Activated naive CD4-positive, alpha-beta T cell treated with anti-CD3 and anti-CD28 coated beads for 36 hours (primary cell): ENCODE measurements around the gene NAV2. TPM values are rescaled to one million over a fixed set of nuclear protein-coding genes. Genes with fewer than 3 reads are reported as not detected.

Source experiments
- CTCF ChIA-PET: fragments of 350-600 bp; sonication (Branson Sonifier 250); formaldehyde crosslinking; loops from one replicate; lab custom pipeline; 2021; ENCODE audit warnings: antibody characterized with exemption; lab: Charles Lee
- DNase-seq: peaks from one replicate; pipeline ENCODE4 v3.0.0-alpha.2; 2020
- H3K27ac Mint-ChIP-seq: one replicate; pipeline ENCODE4 v1.8.0; 2021; ENCODE audit warnings: mild to moderate bottlenecking, mixed read lengths
- H3K27me3 Mint-ChIP-seq: one replicate; pipeline ENCODE4 v1.8.0; 2021; ENCODE audit warnings: low read depth, mixed read lengths
- H3K36me3 Mint-ChIP-seq: one replicate; pipeline ENCODE4 v1.8.0; 2021; ENCODE audit warnings: low read depth, mixed read lengths
- H3K4me1 Mint-ChIP-seq: one replicate; pipeline ENCODE4 v1.8.0; 2021; ENCODE audit warnings: low read depth, mixed read lengths
- H3K4me3 Mint-ChIP-seq: one replicate; pipeline ENCODE4 v1.8.0; 2021; ENCODE audit warnings: mild to moderate bottlenecking, moderate library complexity, mixed read lengths
- H3K9me3 Mint-ChIP-seq: one replicate; pipeline ENCODE4 v1.8.0; 2021; ENCODE audit warnings: mixed read lengths
- intact Hi-C: fragments of 100-400 bp; cut with micrococcal nuclease; formaldehyde crosslinking; loops from one replicate; pipeline ENCODE4 v1.15.1; 2023
- total RNA-seq, 2 experiments: library from RNA; stranded (reverse); gene quantifications; one replicate each; pipeline ENCODE4 v1.2.3, GENCODE V29; 2021

Gene NAV2
- total RNA-seq, 2 experiments from 2014 or later = 0.20 to 0.41 TPM

DNA sequence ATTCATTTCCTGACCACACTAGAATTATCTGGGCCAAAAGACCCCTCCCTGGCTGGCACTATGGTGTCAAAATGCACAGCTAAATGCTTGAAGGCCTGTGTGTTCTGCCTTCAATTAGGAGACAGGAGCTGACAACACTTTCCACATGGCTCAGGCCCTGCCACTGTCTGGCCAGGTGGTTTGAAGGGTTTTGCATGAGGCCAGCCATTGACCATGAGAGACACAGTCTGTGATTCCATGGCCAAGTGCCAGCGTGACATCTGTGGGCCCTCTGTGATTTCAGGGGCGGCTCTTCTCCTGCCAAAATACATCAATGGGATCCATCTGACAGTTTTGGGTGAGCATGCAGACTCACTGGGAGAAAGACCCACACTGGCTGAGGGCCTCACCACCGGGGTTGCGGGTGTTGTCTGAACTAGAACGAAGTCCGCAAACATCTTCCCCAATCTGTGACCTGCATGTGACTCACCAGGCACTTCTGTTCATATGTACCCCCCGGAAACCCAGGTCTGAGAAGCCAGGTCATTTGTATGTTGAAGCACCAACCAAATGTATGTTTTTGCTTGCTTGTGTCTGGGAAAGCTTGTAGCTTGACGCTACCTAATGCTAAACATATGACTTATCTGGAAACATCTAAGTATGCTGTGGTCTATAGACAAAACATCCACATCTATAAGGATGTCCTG is 20.7 kb upstream of the NAV2 start:
- peaks cover 2% of the 10 kb centered on the region for H3K27me3 Mint-ChIP-seq

DNA sequence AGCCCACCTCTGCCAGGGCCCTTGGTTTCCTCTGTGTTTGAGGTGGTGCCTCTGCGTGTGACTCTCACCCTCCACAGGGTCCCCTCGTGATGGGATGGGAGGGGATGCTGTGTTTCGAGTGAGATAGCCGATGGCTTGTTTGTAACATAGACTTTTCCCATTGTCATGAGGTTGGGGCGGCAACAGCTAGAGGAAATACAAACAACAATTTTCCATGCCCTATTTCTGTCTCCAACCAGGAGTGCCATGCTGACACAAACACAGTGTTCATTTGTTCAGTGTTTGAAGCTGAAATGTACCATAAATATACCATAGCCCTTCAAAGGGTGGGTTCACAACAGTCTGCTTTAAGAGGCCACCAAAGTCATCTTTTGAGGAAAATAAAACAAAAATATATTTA is 19.5 kb upstream of the NAV2 start:
- Mint-ChIP-seq H3K9me3 (no peaks in the 10 kb centered on the region), H3K4me1 (no peaks in the 10 kb centered on the region), H3K36me3 (no peaks in the 10 kb centered on the region), H3K4me3 (no peak overlapping the region), H3K27me3 (peaks cover 3% of the 10 kb centered on the region), H3K27ac (no peak overlapping the region)
- intact Hi-C loops = no loop called here
- CTCF ChIA-PET = interaction anchor here (0.6 kb wide), 1 partner anchor 20 kb away, joined by 3 read pairs; no protein-coding TSS in a partner anchor
- no peak for DNase-seq

More for the DNA sequence above, 20.7 kb upstream of the NAV2 start:
- Mint-ChIP-seq H3K36me3 (no peaks in the 10 kb centered on the region), H3K4me1 (no peaks in the 10 kb centered on the region), H3K9me3 (no peaks in the 10 kb centered on the region), H3K4me3 (no peak overlapping the region), H3K27ac (no peak overlapping the region)
- CTCF ChIA-PET = no interaction called here
- no peak for DNase-seq
- intact Hi-C loops = no loop called here

DNA sequence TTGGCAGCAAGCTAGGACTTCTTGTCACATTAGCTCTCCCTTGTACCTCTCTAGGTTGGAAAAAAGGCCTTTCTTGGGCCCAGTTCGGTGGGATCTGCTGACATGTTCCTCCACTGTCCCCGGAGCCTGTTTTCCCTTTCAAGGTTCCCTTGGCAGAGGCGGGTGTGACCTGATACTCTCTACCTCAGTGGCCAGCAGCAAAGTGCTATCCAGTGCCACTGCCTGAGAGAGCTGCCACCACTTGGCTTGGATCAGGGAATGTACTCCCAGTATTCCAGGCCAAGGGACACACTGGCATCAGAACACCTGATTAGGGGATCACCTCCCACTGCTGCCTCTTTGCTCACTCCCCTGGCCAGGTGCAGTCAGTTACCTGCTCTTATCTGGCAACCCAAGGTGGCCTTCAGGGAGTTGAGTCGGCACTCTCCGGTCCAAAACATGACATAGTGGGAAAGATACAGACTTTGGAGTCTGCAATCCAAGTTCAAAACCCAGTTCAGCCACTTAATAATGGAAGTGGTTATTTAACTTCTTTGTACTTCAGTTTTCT is 17.8 kb upstream of the NAV2 start:
- Mint-ChIP-seq H3K9me3 (no peaks in the 10 kb centered on the region), H3K27me3 (peaks cover 5% of the 10 kb centered on the region)
- CTCF ChIA-PET = interaction anchor here (0.7 kb wide), 1 partner anchor 38 kb away, joined by 3 read pairs; no protein-coding TSS in a partner anchor

DNA sequence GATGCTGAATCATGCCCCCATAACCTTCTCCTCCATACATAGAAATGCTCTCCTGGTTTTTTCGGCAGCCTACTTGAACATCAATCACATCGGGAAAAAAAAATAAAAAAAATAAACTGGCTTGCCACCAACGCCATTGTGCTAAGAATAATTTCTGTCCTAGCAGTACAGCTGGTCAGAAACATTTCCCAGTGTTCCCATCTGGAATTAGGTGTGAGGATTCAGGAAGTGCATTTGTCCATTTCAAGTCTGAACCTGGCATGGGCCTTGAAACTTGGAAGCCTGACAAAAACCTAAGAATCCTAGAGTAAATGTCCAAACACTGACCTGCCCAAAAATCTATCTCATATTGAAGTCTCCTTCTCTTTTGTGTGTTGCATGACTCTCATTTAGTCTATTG is 16.6 kb upstream of the NAV2 start:
- Mint-ChIP-seq H3K4me3 (no peak overlapping the region), H3K36me3 (no peaks in the 10 kb centered on the region), H3K27ac (no peak overlapping the region), H3K27me3 (peaks cover 8% of the 10 kb centered on the region), H3K4me1 (no peaks in the 10 kb centered on the region), H3K9me3 (no peaks in the 10 kb centered on the region)
- CTCF ChIA-PET = no interaction called here
- no peak for DNase-seq
- intact Hi-C loops = no loop called here

More for the DNA sequence above, 17.8 kb upstream of the NAV2 start:
- Mint-ChIP-seq H3K4me3 (no peak overlapping the region), H3K27ac (no peak overlapping the region), H3K4me1 (no peaks in the 10 kb centered on the region), H3K36me3 (no peaks in the 10 kb centered on the region)
- DNase-seq = no peak
- intact Hi-C loops = no loop called here

DNA sequence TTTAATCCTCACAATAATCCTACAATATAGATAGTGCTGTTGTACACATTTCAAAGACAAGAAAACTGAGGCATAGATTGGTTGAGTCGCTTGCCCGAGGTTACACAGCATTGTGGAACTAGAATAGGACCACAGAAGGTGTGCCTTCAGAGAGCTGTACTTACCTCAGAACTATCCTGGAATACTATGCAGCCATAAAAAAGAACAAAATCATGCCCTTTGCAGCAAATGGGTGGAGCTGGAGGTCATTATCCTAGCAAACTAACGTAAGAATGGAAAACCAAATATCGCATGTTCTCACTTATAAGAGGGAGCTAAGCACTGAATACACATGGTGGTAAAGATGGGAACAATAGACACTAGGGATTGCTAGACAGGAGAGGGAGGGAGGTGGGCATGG is 15.7 kb upstream of the NAV2 start:
- H3K27me3 Mint-ChIP-seq = peaks cover 8% of the 10 kb centered on the region
- no peaks in the 10 kb centered on the region for H3K9me3 Mint-ChIP-seq
- H3K27ac Mint-ChIP-seq = no peak overlapping the region
- H3K4me3 Mint-ChIP-seq = no peak overlapping the region
- CTCF ChIA-PET = interaction anchor here (0.6 kb wide), 2 partner anchors 22 to 713 kb away, joined by 3 to 4 read pairs; no protein-coding TSS in a partner anchor
- H3K4me1 Mint-ChIP-seq = no peaks in the 10 kb centered on the region
- intact Hi-C loops = no loop called here
- DNase-seq = no peak
- H3K36me3 Mint-ChIP-seq = no peaks in the 10 kb centered on the region

DNA sequence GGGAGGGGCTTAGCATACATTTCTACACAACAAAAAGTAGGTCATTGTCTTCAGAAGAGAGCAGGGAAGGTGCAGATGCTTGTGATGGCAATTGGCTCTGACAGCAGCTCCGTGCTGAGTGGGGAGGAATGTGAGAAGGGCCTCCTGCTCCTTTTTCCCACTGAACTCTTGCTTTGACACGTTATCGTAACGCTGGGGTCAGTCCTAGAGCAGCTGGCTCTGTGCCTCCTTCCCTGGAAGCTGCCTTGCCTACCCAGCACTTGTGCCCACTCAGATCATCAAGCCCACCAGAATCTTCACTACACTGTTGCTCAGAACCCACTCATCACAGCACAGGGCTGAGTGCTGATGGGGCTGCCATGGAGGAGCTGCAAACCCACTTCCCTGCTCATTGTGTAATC is 14.9 kb upstream of the NAV2 start:
- H3K27me3 Mint-ChIP-seq = peaks cover 8% of the 10 kb centered on the region
- DNase-seq = no peak
- CTCF ChIA-PET = no interaction called here
- H3K27ac Mint-ChIP-seq = no peak overlapping the region
- no peaks in the 10 kb centered on the region for H3K36me3 Mint-ChIP-seq
- no peak overlapping the region for H3K4me3 Mint-ChIP-seq
- intact Hi-C loops = no loop called here
- H3K9me3 Mint-ChIP-seq = no peaks in the 10 kb centered on the region
- H3K4me1 Mint-ChIP-seq = no peaks in the 10 kb centered on the region

DNA sequence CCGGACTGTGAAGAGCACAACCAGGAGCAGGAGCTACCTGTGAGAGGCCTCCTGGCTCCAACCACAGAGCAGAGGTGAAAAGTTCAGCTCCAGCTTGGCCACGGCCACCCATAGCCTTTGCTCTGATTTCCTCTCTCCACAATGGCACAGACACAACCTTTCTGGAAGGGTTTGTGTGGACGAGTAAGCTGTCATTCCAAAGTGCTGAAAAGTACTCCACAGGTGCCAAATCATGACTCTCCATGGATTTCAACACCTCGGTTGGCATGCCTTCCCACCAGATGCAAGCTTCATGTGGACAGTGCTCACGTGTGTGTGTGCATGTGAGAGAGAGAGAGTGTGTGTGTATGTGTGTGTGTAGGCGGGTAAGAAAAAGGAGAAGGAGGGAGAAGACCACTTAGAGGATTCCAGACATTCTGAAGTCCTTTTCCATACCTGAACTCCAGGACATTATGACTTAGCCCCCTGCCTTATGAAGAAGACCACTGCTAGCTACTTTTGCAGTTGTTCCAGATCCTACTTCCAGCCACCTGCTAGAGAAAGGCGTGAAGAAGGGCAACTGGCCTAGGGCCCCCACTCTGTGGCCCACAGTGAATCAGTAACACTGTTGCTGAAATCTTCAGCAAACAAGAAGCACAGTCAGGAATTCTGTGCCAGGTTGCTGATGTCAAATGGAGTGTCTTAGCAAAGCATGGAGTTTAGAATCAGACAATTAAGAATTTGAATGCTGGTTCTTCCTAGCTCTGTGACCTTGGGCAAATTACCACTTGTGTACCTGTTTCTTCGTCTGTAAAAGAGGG is 13.9 kb upstream of the NAV2 start:
- H3K27me3 Mint-ChIP-seq = peaks cover 8% of the 10 kb centered on the region
- no peaks in the 10 kb centered on the region for H3K9me3 Mint-ChIP-seq
- H3K4me1 Mint-ChIP-seq = no peaks in the 10 kb centered on the region
- no peaks in the 10 kb centered on the region for H3K36me3 Mint-ChIP-seq
- no peak for DNase-seq
- CTCF ChIA-PET = no interaction called here
- H3K27ac Mint-ChIP-seq = no peak overlapping the region
- intact Hi-C loops = no loop called here
- H3K4me3 Mint-ChIP-seq = no peak overlapping the region

DNA sequence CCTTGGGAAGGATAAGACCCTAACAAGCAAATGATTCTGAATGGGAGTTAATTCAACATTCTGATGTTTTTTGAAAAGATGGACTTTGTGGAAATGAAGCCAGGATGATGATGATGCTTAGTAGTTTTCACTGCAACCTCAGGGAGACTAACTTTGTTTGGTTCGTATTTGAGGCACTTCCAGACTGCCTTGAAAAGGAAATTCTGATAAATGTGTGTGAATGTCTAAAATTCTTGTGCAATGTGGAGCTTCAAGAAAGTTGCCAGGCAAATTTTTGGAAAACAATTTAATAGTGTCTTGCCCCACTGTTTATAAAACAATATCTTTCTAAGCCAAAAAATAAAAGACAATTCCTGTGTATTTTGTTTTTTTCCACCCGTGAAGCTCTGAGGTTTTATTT is 11.2 kb upstream of the NAV2 start:
- intact Hi-C loops = no loop called here
- H3K36me3 Mint-ChIP-seq = no peaks in the 10 kb centered on the region
- no peak overlapping the region for H3K27ac Mint-ChIP-seq
- no peak for DNase-seq
- H3K4me3 Mint-ChIP-seq = no peak overlapping the region
- no peaks in the 10 kb centered on the region for H3K9me3 Mint-ChIP-seq
- CTCF ChIA-PET = no interaction called here
- no peaks in the 10 kb centered on the region for H3K4me1 Mint-ChIP-seq
- H3K27me3 Mint-ChIP-seq = peaks cover 8% of the 10 kb centered on the region

DNA sequence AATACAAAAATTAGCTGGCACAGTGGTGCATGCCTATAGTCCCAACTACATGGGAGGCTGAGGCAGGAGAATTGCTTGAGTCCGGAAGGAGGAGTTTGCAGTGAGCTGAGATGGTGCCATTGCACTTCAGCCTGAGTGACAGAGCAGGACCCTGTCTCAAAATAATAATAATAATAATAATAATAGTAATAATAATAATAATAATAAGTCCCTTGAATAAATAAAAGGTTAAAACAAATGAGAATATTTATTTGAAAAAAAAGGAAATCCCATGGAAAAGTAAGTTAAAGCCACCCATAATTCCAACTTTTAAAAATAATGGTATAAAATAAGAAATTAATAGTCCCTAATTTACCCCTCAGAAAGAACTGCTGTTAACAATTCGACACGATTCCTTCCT is 10.0 kb upstream of the NAV2 start:
- no peaks in the 10 kb centered on the region for H3K36me3 Mint-ChIP-seq
- no peak overlapping the region for H3K4me3 Mint-ChIP-seq
- peaks cover 5% of the 10 kb centered on the region for H3K27me3 Mint-ChIP-seq
- no peaks in the 10 kb centered on the region for H3K9me3 Mint-ChIP-seq
- no peaks in the 10 kb centered on the region for H3K4me1 Mint-ChIP-seq
- CTCF ChIA-PET = no interaction called here
- no peak for DNase-seq
- no peak overlapping the region for H3K27ac Mint-ChIP-seq
- intact Hi-C loops = no loop called here

DNA sequence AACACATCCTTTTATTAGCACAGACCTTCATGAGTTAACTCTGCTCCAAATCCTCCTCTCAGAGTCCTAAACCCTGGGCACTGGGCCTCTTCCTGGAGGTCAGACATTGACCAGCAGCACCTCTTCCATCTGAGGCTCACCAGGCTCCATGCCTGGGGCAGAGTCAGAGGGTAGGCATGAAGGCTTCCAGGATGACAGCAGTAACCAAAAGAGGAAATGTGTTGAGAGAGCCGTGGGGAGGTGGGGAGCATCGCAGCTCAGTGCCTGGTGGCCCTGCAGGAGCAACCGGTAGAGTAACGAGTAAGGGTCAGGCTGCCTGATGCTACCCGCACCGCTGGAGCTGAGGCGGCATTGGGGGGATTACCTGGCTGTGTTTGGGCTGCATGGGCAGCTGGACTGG is 9.4 kb upstream of the NAV2 start:
- Mint-ChIP-seq H3K4me1 (no peaks in the 10 kb centered on the region), H3K9me3 (no peaks in the 10 kb centered on the region), H3K36me3 (no peaks in the 10 kb centered on the region), H3K4me3 (no peak overlapping the region), H3K27me3 (peaks cover 5% of the 10 kb centered on the region), H3K27ac (no peak overlapping the region)
- no peak for DNase-seq
- intact Hi-C loops = no loop called here
- CTCF ChIA-PET = no interaction called here

DNA sequence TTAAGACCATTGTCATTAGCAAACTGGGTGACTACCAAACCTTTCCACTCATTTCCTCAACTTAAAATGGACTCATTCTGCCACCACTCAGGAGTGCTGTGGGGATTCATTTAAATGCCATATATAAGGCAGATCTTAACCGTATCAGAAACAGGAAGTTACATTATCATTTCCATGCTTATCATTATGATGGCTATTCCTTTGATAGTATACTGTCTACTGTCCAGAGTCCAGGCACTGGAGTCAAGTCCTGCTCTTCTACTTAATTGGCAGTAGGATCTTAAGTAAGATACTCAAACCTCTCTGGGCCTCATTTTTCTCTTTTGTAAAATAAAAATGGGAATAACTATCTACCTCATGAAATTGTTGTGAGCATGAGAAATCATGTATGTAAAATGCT is 8.4 kb upstream of the NAV2 start:
- Mint-ChIP-seq H3K27ac (no peak overlapping the region), H3K36me3 (no peaks in the 10 kb centered on the region)
- CTCF ChIA-PET = no interaction called here

DNA sequence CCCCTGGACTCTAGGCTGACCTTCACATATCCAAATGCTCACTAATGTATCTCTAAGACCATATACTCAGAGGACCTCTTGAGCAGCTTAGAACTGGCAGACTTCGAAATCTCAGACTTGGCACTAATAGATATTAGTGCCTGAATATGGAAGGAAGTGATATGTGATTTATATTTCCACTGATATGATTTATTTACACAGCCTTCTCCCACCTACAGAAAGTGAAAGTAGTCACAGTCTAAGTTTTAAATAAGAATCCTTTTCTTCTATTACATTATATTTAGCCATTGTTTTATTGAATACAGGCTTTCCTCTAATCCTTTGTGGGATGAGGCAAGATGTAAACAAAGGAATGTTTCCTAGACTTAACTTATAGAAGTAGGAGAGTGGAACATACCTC is 6.7 kb upstream of the NAV2 start:
- H3K9me3 Mint-ChIP-seq = no peaks in the 10 kb centered on the region
- H3K36me3 Mint-ChIP-seq = no peaks in the 10 kb centered on the region
- no peak for DNase-seq
- peaks cover 3% of the 10 kb centered on the region for H3K27me3 Mint-ChIP-seq
- CTCF ChIA-PET = interaction anchor here (0.6 kb wide), 1 partner anchor 1151 kb away, joined by 3 read pairs; no protein-coding TSS in a partner anchor
- no peak overlapping the region for H3K27ac Mint-ChIP-seq
- intact Hi-C loops = no loop called here
- H3K4me3 Mint-ChIP-seq = no peak overlapping the region
- no peaks in the 10 kb centered on the region for H3K4me1 Mint-ChIP-seq

More for the DNA sequence above, 8.4 kb upstream of the NAV2 start:
- DNase-seq = no peak
- intact Hi-C loops = no loop called here
- no peaks in the 10 kb centered on the region for H3K9me3 Mint-ChIP-seq
- peaks cover 5% of the 10 kb centered on the region for H3K27me3 Mint-ChIP-seq
- H3K4me1 Mint-ChIP-seq = no peaks in the 10 kb centered on the region
- no peak overlapping the region for H3K4me3 Mint-ChIP-seq
